Measurements from ENCODE around the gene ACLY. TPM values are rescaled to one million over a fixed set of nuclear protein-coding genes. Genes with fewer than 3 reads are reported as not detected.

ACLY gene
- total and polyA plus RNA-seq, 2 experiments from 2014 or later, result 101 to 157 TPM

GRCh38 chr17:41965694-41966462 is 47.1 kb upstream of the ACLY start:
- H3K27me3 ChIP-seq, result no peaks in the 10 kb centered on the region
- no peaks in the 10 kb centered on the region for H3K9me3 ChIP-seq (ENCODE audit: low read depth)
- DNase-seq (ENCODE audit: low spot score), result peak; percentile 93
- TF ChIP-seq EZH2phosphoT487 (IDR thresholded peaks at IDR 0.05; ENCODE audit: low read depth, severe bottlenecking, unreplicated experiment) (no peak), EZH2 (IDR thresholded peaks at IDR 0.05; ENCODE audit: borderline replicate concordance) (no peak)
- H3K79me2 ChIP-seq, result peaks cover 41% of the 10 kb centered on the region
- H3K4me2 ChIP-seq, result peak overlapping the region; percentile 92
- peaks cover 17% of the 10 kb centered on the region for H3K4me1 ChIP-seq (ENCODE audit: insufficient read depth)
- H3K4me3 ChIP-seq, result peak overlapping the region; percentile 46
- H3K27ac ChIP-seq, result peak overlapping the region; percentile 81
- H2AFZ ChIP-seq, result peak overlapping the region; percentile 75
- H4K20me1 ChIP-seq (ENCODE audit: insufficient read depth, poor library complexity, severe bottlenecking), result peaks cover 6% of the 10 kb centered on the region
- WGBS (ENCODE audit: low lambda C conversion rate, missing lambda C conversion rate), result 7% methylated on average over 18 of the region's 18 CpGs
- H3K9me2 ChIP-seq (replicated peaks; ENCODE audit: insufficient read depth), result no peaks in the 10 kb centered on the region
- no peaks in the 10 kb centered on the region for H3K36me3 ChIP-seq (replicated peaks; ENCODE audit: insufficient read depth, low read depth)

- H2AFZ ChIP-seq, result no peak overlapping the region
- peaks cover 11% of the 10 kb centered on the region for H3K4me1 ChIP-seq (ENCODE audit: insufficient read depth)
- no peaks in the 10 kb centered on the region for H3K27me3 ChIP-seq
- no peak overlapping the region for H3K27ac ChIP-seq
- 33% methylated on average over 9 of the region's 9 CpGs for WGBS (ENCODE audit: low lambda C conversion rate, missing lambda C conversion rate)
- peaks cover 12% of the 10 kb centered on the region for H3K79me2 ChIP-seq
- no peaks in the 10 kb centered on the region for H3K9me2 ChIP-seq (replicated peaks; ENCODE audit: insufficient read depth)
- TF ChIP-seq EZH2phosphoT487 (IDR thresholded peaks at IDR 0.05; ENCODE audit: low read depth, severe bottlenecking, unreplicated experiment), result no peak
- TF ChIP-seq, protein P1, sequence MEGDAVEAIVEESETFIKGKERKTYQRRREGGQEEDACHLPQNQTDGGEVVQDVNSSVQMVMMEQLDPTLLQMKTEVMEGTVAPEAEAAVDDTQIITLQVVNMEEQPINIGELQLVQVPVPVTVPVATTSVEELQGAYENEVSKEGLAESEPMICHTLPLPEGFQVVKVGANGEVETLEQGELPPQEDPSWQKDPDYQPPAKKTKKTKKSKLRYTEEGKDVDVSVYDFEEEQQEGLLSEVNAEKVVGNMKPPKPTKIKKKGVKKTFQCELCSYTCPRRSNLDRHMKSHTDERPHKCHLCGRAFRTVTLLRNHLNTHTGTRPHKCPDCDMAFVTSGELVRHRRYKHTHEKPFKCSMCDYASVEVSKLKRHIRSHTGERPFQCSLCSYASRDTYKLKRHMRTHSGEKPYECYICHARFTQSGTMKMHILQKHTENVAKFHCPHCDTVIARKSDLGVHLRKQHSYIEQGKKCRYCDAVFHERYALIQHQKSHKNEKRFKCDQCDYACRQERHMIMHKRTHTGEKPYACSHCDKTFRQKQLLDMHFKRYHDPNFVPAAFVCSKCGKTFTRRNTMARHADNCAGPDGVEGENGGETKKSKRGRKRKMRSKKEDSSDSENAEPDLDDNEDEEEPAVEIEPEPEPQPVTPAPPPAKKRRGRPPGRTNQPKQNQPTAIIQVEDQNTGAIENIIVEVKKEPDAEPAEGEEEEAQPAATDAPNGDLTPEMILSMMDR (IDR thresholded peaks at IDR 0.05; ENCODE audit: poor library complexity), result peak; percentile 92
- H3K36me3 ChIP-seq (replicated peaks; ENCODE audit: insufficient read depth, low read depth), result no peaks in the 10 kb centered on the region
- no peaks in the 10 kb centered on the region for H4K20me1 ChIP-seq (ENCODE audit: insufficient read depth, poor library complexity, severe bottlenecking)
- no peaks in the 10 kb centered on the region for H3K9me3 ChIP-seq (ENCODE audit: low read depth)
- no peak overlapping the region for H3K4me2 ChIP-seq
- DNase-seq (ENCODE audit: low spot score), result peak; percentile 82
- no peak overlapping the region for H3K4me3 ChIP-seq
Measured at GRCh38 chr17:41962768-41963434, 44.1 kb upstream of the ACLY start.

DNA sequence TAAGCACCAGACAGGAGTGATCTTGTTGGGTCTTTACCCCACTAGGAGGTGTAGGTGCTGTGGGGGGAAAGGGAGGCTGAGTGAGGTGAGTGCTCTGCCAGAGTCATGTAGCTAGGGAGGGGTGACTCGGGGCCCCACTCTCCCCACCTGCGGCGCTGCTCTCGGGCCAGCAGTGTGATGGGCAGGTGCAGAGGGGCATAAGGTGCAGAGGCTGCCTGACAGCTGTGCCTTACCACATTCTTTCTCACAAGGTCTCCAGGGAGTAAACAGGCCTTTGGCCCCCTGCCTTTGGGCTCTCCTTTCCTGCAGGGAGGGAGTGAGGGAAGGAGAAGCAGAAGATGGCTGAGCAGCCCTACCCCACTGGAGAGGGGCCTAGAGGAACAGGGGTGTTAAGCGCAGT is 43.4 kb upstream of the ACLY start:
- peaks cover 7% of the 10 kb centered on the region for H3K4me1 ChIP-seq (ENCODE audit: insufficient read depth)
- H4K20me1 ChIP-seq (ENCODE audit: insufficient read depth, poor library complexity, severe bottlenecking), result no peaks in the 10 kb centered on the region
- H3K4me2 ChIP-seq, result no peak overlapping the region
- TF ChIP-seq EZH2phosphoT487 (IDR thresholded peaks at IDR 0.05; ENCODE audit: low read depth, severe bottlenecking, unreplicated experiment) (no peak), EZH2 (IDR thresholded peaks at IDR 0.05; ENCODE audit: borderline replicate concordance) (no peak)
- TF ChIP-seq, protein P1 (IDR thresholded peaks at IDR 0.05; ENCODE audit: poor library complexity), result no peak
- no peaks in the 10 kb centered on the region for H3K36me3 ChIP-seq (replicated peaks; ENCODE audit: insufficient read depth, low read depth)
- no peak overlapping the region for H2AFZ ChIP-seq
- peaks cover 4% of the 10 kb centered on the region for H3K79me2 ChIP-seq
- no peaks in the 10 kb centered on the region for H3K9me3 ChIP-seq (ENCODE audit: low read depth)
- no peak overlapping the region for H3K27ac ChIP-seq
- no peak overlapping the region for H3K4me3 ChIP-seq
- DNase-seq (ENCODE audit: low spot score), result no peak
- WGBS (ENCODE audit: low lambda C conversion rate, missing lambda C conversion rate), result 87% methylated on average over 5 of the region's 5 CpGs
- H3K9me2 ChIP-seq (replicated peaks; ENCODE audit: insufficient read depth), result no peaks in the 10 kb centered on the region
- no peaks in the 10 kb centered on the region for H3K27me3 ChIP-seq
